T follicular helper cell (primary cell): Measurements from ENCODE around the gene TMEM30B.
A peak's percentile ranks its signal among the peaks of the same experiment; 100 is the strongest.

Experiments
- DNase-seq: peaks from one replicate; pipeline ENCODE4 v3.0.0-alpha.2; 2020; ENCODE audit warnings: low read depth

The TMEM30B gene

DNA sequence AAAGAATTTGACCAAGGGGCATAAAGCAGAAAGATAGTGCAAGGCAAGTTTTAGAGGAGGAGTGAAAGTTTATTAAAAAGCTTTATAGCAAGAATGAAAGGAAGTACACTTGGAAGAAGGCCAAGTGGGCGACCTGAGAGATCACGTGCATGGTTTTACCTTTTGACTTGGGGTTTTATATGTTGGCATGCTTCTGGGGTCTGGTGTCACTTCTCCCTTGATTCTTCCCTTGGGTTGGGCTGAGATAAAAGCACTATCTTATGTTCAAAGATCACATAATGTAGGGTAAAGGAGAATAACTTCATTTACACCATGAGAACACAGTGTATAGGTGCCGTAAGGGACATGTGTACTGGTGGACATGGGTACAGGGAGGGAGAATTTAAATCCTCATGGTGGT, 17.7 kb upstream of the TMEM30B start:
- no peak for DNase-seq

DNA sequence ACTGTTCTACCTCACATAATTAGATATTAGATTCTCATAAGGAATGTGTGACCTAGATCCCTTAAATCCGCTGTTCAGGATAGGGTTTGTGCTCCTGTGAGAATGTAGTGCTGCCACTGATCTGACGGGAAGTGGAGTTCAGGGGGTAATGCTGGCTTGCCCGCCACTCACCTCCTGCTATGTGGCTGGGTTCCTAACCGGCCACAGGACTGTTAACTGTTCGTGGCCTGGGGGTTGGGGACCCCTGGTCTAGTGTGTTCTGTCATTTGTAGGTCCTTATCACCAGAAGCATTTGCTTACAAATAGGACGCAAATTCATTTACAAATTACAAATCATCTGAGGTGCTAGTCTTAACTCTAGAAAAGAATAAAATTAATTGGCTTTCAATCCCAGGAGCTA, 16.4 kb upstream of the TMEM30B start:
- DNase-seq = no peak

DNA sequence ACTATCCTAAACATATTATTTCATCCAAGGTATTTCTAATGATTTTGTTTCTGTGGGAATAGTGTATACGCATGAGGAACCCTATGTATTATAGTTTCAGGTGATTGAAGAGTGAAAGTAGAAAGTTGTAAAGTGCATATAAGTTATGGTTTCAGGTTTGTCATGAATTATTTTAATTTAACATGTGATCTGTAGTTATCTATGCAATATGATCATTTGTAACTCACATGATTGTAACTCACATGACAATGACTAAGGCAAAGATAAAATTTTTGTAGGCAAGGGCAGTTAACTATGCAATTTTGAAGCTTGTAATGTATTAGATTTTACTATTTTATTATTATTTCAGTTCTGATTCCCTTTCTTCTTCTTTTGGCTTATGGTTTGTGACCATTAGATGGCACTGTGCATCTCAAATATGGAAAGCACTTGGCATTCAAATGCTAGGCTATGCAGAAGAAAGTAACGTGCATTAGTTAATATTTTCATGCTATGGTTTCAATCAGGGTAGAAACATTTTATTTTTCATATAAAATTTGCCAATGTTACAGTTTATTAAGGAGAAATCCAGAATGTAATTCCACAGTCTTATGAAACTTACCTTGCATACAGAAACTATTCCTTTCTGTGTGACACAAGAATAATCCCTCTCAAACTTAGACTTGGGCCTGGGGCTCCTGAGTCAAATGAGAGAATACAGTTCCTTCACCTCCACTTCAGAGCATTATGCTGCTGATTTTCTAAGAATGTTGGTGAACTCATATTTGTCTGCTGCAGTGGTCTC, 15.8 kb upstream of the TMEM30B start:
- DNase-seq = no peak

DNA sequence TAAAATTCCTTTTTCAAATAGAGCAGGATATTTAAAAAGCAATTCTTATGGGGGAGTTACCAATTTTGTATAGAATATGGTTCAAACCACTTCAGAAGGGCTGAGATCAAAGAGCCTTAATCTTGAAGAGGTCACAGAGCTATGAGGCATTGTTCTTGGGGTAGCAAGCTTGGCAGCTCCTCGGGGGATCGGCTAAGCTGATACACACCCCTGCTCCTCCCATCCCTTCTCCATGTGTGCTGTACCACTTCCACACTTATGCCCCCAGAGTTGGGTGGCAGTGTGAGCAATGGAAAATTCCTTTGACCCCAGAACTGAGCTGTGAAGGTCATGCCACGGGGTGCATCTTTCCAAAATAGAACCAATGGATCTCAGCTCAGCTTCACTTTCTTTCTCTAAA, 15.0 kb upstream of the TMEM30B start:
- DNase-seq = no peak

DNA sequence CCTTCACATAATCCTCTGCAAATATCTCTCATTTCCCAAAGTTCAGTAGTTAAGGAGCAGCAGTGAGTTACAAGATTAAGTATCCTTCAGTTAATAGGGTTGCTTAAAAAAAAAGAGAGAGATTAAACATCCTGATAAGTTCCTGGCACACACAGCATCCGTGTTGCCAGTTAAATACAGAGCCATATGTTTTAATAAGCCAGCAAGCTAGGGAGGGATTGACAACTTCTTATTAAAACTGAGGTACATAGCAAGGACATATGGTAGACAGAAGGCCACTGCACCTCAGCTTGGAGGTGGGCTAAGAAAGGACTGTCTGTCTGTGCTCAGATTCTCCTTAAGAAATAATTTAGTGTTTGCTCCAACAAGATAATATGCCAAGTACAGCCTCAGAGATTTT, 9.6 kb upstream of the TMEM30B start:
- no peak for DNase-seq

DNA sequence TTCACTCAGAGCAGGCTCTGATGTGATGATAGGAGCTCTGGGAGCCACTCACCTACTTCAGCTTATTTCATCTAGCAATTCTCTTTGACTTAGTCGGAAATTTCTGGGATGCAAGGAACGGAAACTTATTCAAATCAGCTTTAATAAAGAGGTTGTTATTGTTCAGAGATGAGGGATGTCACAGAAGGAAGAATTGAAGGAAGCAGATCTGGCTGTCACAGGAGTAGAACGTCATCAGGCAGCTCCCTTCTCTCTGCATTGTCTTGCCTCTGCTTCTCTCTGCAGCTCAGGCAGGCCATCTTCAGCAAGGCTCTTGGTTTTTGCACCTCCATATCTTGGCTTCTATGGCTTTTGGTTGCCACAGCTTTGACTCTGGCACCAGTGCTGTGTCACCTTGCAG, 7.6 kb upstream of the TMEM30B start:
- DNase-seq = no peak

DNA sequence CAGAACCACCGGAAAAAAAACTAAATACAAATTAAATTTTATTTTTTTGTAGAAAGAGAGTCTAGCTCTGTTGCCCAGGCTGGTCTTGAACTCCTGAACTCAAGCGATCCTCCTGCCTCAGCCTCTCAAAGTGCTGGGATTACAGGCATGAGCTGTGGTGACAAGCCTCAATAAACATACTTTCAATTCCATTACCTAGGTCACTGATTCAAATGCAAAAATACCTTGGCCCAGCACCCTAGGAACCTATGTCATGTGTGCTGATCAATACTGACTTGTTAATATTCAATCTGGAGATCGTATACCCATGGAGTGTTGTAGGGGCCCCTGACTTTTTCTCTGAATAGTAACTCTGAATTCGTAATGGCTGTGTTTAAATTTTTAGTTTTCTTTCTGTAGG, 7.1 kb upstream of the TMEM30B start:
- no peak for DNase-seq

DNA sequence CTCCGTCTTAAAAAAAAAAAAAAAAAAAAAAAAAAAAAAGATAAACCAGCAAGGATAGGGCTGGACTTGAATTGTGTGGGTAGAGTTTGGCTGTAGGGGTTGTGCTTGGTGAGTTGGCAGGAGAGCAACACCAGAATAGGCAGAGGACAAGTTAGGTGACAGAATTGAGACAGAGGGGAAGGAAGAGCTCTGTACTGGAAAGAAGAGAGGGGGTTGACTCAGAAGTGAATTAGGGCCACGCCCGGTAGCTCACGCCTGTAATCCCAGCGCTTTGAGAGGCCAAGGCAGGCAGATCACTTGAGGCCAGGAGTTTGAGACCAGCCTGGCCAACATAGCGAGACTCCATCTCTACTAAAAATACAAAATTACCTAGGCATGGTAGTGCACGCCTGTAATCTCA, 6.1 kb upstream of the TMEM30B start:
- no peak for DNase-seq

DNA sequence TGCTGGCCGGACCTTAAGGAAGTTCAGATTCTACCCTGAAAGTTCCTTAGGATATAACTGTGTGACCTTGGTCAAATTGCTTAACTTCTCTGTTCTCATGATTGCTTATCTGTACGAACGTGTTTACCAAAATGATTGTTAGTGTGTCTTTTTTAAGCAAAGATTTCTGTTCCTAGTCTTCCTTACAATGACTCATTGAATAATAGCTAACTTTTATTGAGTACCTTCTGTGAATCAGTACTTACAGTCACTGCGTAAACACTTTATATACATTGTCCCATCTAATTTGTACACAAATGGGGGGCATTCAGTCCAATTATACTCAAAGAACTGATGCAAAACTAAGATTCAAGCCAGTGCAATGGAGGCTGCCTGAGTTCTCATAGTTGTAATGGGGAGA, 4.2 kb upstream of the TMEM30B start:
- no peak for DNase-seq

DNA sequence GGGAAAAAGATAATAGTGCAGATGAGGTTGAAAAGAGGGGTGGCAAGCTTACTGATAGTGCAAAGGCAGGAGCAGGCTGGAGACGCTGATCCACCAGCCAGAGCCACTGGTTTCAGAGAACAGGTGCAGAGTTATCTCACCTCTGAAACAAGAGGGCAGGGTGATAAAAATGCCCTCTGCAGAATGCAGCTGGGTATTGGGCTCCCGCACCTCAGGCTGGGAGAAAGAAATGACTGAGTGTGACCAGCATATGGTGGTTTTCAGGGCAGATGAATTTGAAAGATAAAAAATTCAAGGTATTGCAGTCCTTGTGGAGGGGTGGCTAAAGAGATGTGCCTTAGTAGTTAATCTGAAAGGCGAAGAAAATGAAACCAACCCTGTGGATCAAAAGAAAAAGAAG, 2.9 kb upstream of the TMEM30B start:
- no peak for DNase-seq

DNA sequence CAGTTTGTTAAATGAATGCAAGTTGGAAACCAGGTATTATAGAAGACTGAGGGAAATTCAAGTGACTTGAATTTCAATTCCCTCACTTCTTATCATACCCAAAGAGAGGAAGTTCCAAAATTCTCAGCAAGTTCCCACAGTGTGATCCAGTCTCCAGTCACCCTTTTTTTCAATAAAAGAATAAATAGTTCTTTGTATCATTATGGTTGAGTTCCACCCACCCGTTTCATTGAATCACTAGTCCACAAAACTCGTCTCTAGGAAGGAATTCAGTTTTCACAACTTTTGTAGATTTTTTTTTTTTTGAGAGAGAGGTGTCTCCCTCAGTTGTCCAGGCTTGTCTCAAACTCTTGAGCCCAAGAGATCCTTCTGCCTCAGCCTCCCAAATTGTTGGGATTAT, 1.6 kb upstream of the TMEM30B start:
- DNase-seq = no peak

DNA sequence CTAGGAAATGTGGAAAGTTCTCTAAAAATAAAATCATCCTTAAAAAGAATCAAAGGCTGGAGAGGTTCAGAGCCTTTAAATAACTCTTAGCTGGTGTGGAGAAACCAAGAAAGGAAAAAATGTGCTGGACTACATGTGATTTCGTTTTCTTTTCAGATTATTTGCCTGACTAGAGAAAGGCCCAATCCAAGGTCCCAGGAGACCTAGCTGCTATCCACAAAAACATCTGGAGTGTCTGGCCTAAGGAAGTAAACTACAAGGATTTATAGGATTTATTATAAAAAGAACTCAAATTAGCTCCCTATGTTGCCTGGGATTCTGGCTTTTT, 774 bp upstream of the TMEM30B start:
- DNase-seq = no peak

DNA sequence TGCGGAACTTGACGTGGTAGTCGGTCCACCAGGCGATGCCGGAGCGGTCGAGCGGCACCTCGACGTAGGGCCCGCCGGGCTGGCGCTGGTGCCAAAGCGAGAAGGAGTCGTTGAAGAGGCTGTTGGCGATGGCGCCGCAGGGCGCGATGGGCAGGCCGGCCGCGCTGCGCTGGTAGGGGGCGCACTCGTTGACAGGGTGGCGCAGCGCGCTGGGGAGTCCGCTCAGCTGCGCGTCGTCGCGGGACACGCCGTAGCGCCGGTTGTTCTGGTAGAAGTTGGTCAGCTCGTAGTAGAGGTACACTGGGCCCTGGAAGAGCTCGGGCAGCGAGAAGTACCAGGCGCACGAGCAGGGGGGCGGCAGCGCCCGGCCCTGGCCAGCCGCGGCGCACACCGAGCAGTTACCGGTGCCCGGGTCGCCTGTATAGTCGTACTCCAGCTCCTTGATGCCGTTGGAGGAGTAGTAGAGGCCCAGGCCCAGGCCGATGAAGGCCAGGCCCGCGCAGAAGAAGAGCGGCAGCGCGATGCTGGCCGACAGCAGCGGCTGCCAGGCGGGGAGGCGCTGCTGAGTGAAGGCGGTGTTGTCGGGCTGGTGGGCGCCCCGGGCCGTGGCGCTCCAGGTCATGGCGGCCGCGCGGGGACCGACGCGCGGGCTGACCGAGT, 482 bp downstream of the TMEM30B start:
- peak; percentile 69 for DNase-seq

DNA sequence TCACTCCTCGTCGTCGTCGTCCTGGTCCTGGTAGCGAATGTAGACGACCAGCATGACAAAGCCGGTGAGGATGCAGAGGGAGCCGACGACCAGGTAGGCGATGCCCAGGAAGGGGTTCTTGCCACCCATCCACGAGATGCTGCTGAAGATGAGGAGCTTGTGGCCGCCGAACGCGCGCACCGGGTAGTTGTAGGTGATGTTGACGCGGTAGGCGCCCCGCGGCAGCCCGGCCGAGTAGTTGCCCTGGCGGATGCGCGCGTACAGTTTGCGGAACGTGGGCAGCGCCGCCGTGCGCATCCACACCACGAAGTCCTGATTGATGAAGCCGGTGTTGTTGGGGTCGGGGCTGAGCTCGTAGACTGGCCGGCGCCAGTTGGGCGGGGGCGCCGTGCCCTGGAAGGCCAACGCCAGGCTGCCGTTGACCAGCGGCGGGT, 1.0 kb downstream of the TMEM30B start:
- DNase-seq = peak; percentile 25

DNA sequence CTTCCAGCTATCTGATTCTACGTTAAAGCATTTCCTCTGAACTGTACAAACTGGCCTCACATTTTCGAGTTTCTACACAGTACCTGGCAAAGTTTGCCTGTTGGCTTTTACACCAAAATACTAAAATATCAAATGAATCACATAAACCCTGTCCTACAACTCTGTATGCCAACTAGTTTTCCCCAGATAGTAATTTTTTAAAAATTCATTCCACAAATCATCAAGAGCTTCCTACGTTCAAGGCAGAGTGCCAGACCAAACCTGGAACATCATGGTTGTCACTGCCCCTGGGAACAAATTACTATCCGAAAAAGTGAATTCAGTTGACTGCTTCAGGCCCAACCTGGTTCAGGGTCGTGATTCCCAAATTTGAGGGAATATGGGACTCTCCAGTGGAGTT, 2.1 kb downstream of the TMEM30B start:
- no peak for DNase-seq

DNA sequence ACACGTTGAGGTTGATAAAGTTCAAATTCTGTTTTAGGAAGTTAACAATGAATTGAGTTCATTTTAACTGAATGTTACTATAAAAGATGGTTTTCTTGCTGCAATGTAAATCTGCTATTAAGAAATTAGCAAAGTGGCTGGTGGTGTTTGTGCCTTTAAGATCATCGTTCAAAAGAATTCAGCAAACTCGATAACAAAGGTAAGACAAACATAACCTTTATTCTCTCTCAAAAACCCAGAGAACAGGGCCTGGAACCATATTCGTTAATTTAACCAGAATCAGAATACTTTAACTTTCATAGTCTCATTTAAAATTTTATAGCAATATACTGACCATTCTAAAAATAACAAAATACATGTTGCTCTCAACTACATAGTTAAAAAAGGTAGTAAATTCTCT, 3.4 kb downstream of the TMEM30B start:
- no peak for DNase-seq

DNA sequence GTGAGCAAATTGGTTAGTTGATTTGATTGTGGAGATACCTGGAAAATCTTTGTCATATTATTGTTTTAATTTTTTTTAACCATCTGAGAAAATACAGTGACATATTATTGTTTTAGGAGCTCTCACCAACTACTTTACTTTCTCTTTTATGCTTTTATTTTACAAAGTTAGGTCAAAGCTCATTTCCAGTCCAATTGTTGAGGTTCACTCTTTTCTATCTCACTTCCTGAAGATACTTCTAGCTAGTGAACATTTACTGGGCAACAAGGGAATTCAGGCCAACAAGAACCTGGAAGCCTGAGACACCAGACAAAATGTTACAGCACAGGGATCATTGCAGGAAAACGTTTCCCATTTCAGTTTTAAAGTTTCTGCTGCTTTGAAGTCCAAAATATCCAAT, 3.9 kb downstream of the TMEM30B start:
- DNase-seq = no peak

DNA sequence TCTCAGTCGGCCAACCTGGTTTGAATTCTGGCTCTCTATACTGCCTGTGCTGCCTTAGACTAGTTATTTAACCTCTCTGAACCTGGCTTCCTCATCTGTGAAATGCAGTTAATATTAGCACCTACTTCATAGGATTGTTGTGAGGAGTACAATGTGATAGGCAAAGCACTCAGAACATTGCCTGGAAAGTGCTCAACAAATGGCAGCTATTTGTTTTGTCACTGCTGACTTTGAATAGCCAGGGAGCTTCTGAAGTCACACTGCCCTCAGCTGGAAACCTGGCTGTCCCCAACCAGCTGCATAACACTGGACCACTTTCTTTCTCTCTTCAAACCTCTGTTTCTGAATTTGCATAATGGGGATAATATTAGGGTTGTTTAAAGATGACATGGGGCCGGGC, 9.6 kb downstream of the TMEM30B start:
- no peak for DNase-seq

DNA sequence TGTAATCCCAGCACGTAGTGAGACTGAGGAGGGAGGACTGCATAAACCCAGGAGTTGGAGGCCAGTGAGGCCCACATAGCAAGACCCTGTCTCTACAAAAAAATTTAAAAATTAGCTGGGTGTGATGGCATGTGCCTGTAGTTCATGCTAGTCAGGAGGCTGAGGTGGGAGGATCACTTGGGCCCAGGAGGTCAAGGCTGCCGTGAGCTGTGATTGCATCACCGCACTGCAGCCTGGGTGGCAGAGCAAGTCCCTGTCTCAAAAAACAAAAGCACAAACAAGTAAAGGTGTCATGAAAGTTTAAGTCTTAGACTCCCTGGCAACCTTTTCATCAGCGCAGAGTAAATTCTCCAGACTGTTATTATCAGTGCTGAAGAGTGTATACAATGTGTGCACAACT, 10.4 kb downstream of the TMEM30B start:
- DNase-seq = no peak

DNA sequence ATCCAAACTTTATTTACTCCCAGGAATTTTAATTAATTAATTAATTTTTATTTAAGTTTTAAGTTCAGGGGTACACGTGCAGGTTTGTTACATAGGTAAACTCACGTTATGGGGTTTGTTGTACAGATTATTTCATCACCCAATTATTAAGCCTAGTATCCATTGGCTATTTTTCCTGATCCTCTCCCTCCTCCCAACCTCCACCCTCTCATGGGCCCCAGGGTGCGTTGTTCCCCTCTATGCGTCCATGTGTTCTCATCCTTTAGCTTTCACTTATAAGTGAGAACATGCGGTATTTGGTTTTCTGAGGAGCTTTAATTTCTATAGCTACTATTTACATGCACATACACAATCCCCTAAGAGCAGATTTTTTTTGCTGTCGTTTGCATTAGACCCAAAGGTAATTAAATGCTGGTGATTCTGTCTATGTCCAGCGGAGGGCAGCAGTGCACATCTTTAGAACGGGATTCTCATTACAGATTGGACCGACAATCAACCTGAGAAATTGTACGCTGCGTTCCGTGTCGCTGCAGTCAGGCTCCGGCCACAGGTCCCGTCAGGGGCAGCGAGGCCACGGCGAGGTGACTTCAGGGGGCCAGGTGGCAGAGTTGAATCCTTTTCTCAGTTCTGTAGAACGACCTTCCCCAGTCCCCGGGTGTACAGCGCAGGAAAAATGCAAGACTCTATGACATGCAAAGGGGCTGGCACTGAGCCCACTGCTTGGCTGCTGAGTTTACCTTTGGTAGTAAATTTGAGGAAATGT, 11.6 kb downstream of the TMEM30B start:
- peak; percentile 60 for DNase-seq

DNA sequence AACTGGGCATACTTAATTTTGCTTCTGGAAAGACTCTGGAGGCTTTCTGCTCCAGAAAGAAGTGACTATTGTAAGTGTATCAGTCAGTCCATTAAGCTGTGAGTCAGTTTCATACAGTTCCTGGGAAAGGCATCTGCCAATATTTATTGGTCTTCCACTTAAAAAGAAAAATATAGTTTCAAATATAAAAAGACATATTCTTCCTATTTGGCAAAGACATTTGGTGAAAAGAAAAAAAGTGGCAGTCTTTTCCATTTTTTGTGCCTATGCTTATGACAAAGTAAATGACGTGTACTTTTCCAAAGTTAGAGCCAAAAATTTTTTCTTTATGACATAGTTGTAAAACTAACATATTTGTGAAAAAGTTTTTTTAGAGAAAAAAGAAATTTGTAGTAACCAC, 12.3 kb downstream of the TMEM30B start:
- no peak for DNase-seq

DNA sequence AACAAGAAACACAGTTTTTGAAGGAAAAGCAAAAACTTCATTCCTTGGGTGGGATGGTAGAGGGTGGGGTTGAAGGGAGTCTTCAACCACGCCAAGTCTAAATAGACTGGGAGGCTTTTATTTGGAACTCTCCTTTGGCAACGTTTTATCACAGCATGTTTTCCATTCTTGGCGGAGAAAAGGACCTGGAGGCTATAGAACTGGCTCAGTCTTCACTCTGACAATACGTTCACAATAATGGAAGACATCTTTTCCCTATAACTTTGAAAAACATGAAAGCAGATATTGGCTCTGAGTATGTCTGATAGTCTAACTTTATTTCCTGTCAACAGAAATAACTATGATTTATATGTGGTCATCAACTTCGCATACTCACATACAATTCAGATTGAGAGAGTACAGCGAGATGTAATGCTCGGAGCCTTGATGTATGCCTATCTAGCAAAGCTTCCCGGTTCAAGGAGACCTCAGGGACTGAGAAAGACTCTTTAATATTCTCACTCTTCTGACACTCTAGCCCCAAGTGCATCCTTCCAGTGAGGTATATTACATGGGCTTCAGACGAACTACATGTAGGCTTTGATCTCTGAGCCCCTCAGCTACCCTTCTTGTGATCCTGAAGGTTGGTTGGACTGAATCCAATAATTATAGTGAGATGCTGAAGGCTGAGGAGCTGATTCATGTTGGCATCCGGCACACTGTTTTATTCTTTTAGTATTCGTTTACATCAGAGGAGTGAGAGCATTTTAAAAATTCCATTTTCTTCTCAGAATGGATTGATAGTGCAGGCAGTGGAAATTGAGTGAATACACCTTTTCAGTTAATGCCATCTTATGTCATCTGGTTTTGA, 14.0 kb downstream of the TMEM30B start:
- no peak for DNase-seq
